Cardiac muscle cell (in vitro differentiated cells and primary cell): ENCODE measurements around the gene ACTRT3. TPM values are rescaled to one million over a fixed set of nuclear protein-coding genes. Genes with fewer than 3 reads are reported as not detected.

ENCODE experiments used
- DNase-seq, 2 donors: peaks; one replicate each; pipeline versions ENCODE4 v3.0.0 to v3.0.0-alpha.2; 2010 to 2017; ENCODE audit warnings: low read depth in 1 of 2, low spot score in 1 of 2
- H3K27ac ChIP-seq: fragments of 200-600 bp; sonication (generic); 2 replicates; pipeline ENCODE4 v1.5.1; 2016
- H3K27me3 ChIP-seq: fragments of 200-600 bp; sonication (generic); 2 replicates; pipeline ENCODE4 v1.6.0; 2016; ENCODE audit warnings: control low read depth
- H3K36me3 ChIP-seq: fragments of 200-600 bp; sonication (generic); 2 replicates; pipeline ENCODE4 v1.5.1; 2016; ENCODE audit warnings: control low read depth
- H3K4me1 ChIP-seq: fragments of 200-600 bp; sonication (generic); 2 replicates; pipeline ENCODE4 v1.8.1; 2017; ENCODE audit warnings: low read depth, mild to moderate bottlenecking, mixed run types
- H3K4me3 ChIP-seq: fragments of 200-600 bp; sonication (generic); 2 replicates; pipeline ENCODE4 v1.5.1; 2016; ENCODE audit warnings: mild to moderate bottlenecking
- H3K9me3 ChIP-seq: fragments of 200-600 bp; sonication (generic); 2 replicates; pipeline ENCODE4 v1.5.1; 2017; ENCODE audit warnings: low read depth, mild to moderate bottlenecking, control low read depth
- polyA plus RNA-seq: library from polyadenylated mRNA; unstranded; fragments of >200 nt; fragmentation: Nextera tagmentation; extraction: Ambion mirVana; gene quantifications from 2 replicates; pipeline ENCODE4 v1.2.1, GENCODE V29; 2016
- total RNA-seq: library from RNA; depleted of rRNA; stranded (reverse); fragments of >200 nt; gene quantifications from 2 replicates; pipeline ENCODE4 v1.2.3, GENCODE V29; 2016
- TF ChIP-seq, protein P1 (sequence below): IDR thresholded peaks from 2 replicates; pipeline ENCODE4 v1.5.1; 2012; ENCODE audit warnings: low read depth, mild to moderate bottlenecking, low read length

The ACTRT3 gene
- total and polyA plus RNA-seq, 2 experiments from 2014 or later = 1.7 TPM

DNA sequence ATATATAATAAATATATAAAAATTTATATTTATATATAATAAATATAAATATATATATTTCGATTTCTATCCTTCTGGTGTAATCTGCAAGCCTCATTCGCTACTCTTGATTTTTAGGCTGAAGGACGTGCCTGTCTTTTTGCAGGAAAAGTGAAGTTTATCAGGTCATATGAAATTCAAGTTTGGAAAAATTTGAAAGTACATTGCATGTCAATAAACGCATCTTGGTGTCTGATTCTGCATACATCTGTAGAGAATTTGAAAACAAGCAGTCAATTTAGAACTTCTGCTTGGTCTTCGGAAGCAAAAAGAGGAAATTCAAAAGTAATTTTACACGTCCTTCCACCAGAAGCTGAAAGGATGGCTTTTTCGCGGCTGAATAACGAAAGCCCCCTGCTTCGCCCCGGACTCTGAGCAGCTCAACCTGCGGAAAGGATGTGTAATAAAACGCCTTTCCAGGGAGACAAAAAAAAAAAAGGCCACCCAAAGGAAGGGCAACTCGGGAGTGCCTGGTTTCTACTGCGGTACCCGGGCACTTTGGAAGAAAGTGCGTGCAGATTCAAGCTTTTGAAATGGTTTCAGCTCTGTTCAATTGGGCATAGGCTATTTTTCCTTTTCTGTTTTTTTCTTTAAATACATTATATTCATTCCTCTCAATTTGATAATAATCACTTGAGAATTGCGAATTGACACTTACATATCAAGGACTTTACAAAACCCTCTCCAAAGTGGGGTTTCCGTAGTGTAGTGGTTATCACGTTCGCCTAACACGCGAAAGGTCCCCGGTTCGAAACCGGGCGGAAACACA lies 2.3 kb upstream of the ACTRT3 start:
- Histone ChIP-seq H3K9me3 (no peaks in the 10 kb centered on the region), H3K27me3 (no peaks in the 10 kb centered on the region)
- DNase-seq = peak; percentile 75 to 82

DNA sequence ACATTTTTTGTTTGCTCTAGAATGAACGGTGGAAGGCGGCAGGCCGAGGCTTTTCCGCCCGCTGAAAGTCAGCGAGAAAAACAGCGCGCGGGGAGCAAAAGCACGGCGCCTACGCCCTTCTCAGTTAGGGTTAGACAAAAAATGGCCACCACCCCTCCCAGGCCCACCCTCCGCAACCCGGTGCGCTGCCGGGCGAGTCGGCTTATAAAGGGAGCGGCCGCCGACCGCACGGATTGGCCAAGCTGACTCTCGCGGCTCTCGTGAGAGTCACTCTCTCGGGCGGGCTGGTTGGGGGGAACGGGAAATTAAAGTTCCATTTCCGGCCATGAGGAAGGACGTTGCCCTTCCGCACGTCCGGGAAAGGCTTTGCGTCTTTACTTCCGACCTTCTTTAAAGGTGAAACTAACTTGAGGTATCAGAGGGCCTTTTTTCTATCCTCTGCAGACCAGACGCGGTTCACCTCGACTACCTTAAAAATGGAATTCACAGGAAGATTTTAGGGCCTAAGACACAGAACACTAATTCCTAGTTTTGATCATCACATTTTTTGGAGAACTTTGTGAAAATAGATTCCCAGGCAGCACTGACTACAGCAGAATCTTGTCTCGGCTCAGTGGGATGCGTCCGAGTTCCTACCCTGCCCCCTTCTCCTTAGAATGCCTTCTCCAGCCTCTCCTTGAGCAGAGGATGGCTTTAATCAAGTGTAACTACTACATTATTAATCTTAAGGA lies 4.3 kb downstream of the ACTRT3 start, which contains the start of gene TERC:
Gene TERC, minus strand, starts transcription at position 179 of the 731 bp plus-strand sequence.
- peak; percentile 74 to 96 for DNase-seq
- no peaks in the 10 kb centered on the region for H3K4me1 ChIP-seq
- no peaks in the 10 kb centered on the region for H3K36me3 ChIP-seq
- TF ChIP-seq, protein P1, sequence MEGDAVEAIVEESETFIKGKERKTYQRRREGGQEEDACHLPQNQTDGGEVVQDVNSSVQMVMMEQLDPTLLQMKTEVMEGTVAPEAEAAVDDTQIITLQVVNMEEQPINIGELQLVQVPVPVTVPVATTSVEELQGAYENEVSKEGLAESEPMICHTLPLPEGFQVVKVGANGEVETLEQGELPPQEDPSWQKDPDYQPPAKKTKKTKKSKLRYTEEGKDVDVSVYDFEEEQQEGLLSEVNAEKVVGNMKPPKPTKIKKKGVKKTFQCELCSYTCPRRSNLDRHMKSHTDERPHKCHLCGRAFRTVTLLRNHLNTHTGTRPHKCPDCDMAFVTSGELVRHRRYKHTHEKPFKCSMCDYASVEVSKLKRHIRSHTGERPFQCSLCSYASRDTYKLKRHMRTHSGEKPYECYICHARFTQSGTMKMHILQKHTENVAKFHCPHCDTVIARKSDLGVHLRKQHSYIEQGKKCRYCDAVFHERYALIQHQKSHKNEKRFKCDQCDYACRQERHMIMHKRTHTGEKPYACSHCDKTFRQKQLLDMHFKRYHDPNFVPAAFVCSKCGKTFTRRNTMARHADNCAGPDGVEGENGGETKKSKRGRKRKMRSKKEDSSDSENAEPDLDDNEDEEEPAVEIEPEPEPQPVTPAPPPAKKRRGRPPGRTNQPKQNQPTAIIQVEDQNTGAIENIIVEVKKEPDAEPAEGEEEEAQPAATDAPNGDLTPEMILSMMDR = no peak
- no peaks in the 10 kb centered on the region for H3K9me3 ChIP-seq
- H3K27ac ChIP-seq = peak within 1 kb of the TSS; percentile 56
- peak within 1 kb of the TSS; percentile 42 for H3K4me3 ChIP-seq
- H3K27me3 ChIP-seq = no peaks in the 10 kb centered on the region

More for the DNA sequence above, 2.3 kb upstream of the ACTRT3 start:
- TF ChIP-seq, protein P1 = no peak
- peaks cover 9% of the 10 kb centered on the region for H3K4me1 ChIP-seq
- H3K4me3 ChIP-seq = peak overlapping the region; percentile 81
- peak overlapping the region; percentile 16 for H3K27ac ChIP-seq
- peaks cover 19% of the 10 kb centered on the region for H3K36me3 ChIP-seq

DNA sequence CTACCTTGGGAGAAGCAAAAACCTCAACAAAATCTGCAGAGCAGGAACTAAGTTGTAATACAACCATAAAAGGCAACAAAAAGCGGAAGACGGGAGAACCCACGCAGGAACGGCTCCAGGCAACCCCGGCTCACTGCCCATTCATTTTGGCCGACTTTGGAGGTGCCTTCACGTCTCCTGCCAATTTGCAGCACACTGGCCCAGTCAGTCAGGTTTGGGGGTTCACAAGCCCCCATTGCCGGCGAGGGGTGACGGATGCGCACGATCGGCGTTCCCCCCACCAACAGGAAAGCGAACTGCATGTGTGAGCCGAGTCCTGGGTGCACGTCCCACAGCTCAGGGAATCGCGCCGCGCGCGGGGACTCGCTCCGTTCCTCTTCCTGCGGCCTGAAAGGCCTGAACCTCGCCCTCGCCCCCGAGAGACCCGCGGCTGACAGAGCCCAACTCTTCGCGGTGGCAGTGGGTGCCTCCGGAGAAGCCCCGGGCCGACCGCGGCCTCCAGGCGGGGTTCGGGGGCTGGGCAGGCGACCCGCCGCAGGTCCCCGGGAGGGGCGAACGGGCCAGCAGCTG lies 5.0 kb downstream of the ACTRT3 start:
- Histone ChIP-seq H3K36me3 (no peaks in the 10 kb centered on the region), H3K9me3 (no peaks in the 10 kb centered on the region), H3K27me3 (no peaks in the 10 kb centered on the region), H3K4me1 (no peaks in the 10 kb centered on the region), H3K4me3 (peak overlapping the region; percentile 42), H3K27ac (peak overlapping the region; percentile 56)
- DNase-seq = peak in 1 of 2 donors; percentile 83
- TF ChIP-seq, protein P1 = no peak

DNA sequence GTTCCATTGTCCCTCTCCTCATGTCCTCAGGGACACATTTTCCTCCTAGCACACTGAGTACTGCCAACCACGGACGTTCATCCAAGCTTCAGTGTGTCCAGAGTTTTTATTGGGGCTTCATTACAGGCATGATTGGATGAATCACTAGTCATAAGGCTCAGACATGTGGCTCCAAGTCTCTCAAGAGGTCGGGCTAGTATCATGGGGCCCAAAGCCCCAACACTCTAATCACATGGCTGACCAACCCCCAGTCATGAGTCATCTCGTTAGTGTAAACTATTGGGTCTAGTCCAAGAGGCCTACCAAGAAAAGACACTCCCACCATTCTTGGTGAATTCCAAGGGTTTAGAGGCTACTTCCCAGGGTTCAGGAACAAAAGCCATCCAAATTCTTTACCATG lies 8.9 kb downstream of the ACTRT3 start:
- TF ChIP-seq, protein P1 = no peak
- H3K9me3 ChIP-seq = no peaks in the 10 kb centered on the region
- no peak overlapping the region for H3K27ac ChIP-seq
- peak in 1 of 2 donors; percentile 59 for DNase-seq
- H3K4me1 ChIP-seq = peaks cover 4% of the 10 kb centered on the region
- H3K4me3 ChIP-seq = no peak overlapping the region
- no peaks in the 10 kb centered on the region for H3K27me3 ChIP-seq
- H3K36me3 ChIP-seq = no peaks in the 10 kb centered on the region

DNA sequence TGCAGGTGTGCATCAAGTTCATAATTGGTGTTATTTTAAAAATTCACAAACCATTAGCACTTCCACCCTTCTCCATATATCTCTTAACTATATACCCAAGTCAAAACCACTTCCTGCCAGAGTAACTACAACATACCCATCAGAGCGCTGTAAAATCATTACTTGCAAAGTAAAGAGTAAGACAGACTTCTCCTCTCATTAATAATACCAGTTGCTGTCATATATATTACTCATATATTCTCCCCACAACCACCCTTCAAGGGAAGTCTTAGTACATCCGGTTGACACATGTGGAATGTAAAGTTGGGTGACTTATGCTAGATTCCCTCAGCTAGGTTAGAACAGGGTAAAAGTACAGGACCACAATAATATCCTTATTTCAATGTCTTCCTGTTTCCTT lies 10.1 kb downstream of the ACTRT3 start:
- TF ChIP-seq, protein P1 = no peak
- H3K9me3 ChIP-seq = no peaks in the 10 kb centered on the region
- peak in 1 of 2 donors; percentile 43 for DNase-seq
- peaks cover 4% of the 10 kb centered on the region for H3K4me1 ChIP-seq
- H3K27me3 ChIP-seq = no peaks in the 10 kb centered on the region
- no peak overlapping the region for H3K4me3 ChIP-seq
- H3K36me3 ChIP-seq = no peaks in the 10 kb centered on the region
- H3K27ac ChIP-seq = no peak overlapping the region
